ENCODE results near the gene RXRB.

RXRB gene

GRCh38 chr6:33211136-33211535 lies 10.7 kb upstream of the RXRB start:
- H3K9me3 ChIP-seq, result no peaks in the 10 kb centered on the region
- H3K36me3 ChIP-seq, result peaks cover 9% of the 10 kb centered on the region
- peaks cover 23 to 28% of the 10 kb centered on the region in 2 experiments for H3K4me1 ChIP-seq (ENCODE audit: control insufficient read depth in 1 of 2, insufficient read depth in 1 of 2, low read depth in 1 of 2, low read length in 1 of 2)
- H3K27me3 ChIP-seq, result peaks cover 58% of the 10 kb centered on the region
- no peak overlapping the region for H3K27ac ChIP-seq
- TF ChIP-seq CTCF (IDR thresholded peaks at IDR 0.05), result no peak
- H3K4me3 ChIP-seq (ENCODE audit: low read depth in 1 of 2, low read length in 1 of 2), result no peak overlapping the region

- Histone ChIP-seq H3K9me3 (no peaks in the 10 kb centered on the region), H3K27ac (no peak overlapping the region), H3K27me3 (peaks cover 50% of the 10 kb centered on the region), H3K4me3 (ENCODE audit: low read depth in 1 of 2, low read length in 1 of 2) (no peak overlapping the region), H3K4me1 (ENCODE audit: control insufficient read depth in 1 of 2, insufficient read depth in 1 of 2, low read depth in 1 of 2, low read length in 1 of 2) (peaks cover 29 to 34% of the 10 kb centered on the region in 2 experiments), H3K36me3 (peaks cover 9% of the 10 kb centered on the region)
- TF ChIP-seq CTCF (IDR thresholded peaks at IDR 0.05), result no peak
Observed at GRCh38 chr6:33209856-33210255, 9.4 kb upstream of the RXRB start.

GRCh38 chr6:33208091-33208967 lies 7.9 kb upstream of the RXRB start, which contains the start of gene RING1:
Gene RING1, plus strand, starts transcription at chr6:33208500. Its CDS starts 323 bp downstream, at chr6:33208823.
- TF ChIP-seq CTCF (IDR thresholded peaks at IDR 0.05), result peak; percentile 63
- H3K4me1 ChIP-seq (ENCODE audit: control insufficient read depth in 1 of 2, insufficient read depth in 1 of 2, low read depth in 1 of 2, low read length in 1 of 2), result peaks cover 35 to 43% of the 10 kb centered on the region in 2 experiments
- no peaks in the 10 kb centered on the region for H3K9me3 ChIP-seq
- H3K27ac ChIP-seq, result peak within 1 kb of the TSS; percentile 83
- peak within 1 kb of the TSS; percentile 88 for H3K4me3 ChIP-seq (ENCODE audit: low read depth in 1 of 2, low read length in 1 of 2)
- peaks cover 15% of the 10 kb centered on the region for H3K36me3 ChIP-seq
- H3K27me3 ChIP-seq, result peaks cover 34% of the 10 kb centered on the region

- peak overlapping the region; percentile 83 for H3K27ac ChIP-seq
- H3K27me3 ChIP-seq, result peaks cover 27% of the 10 kb centered on the region
- H3K4me3 ChIP-seq (ENCODE audit: low read depth in 1 of 2, low read length in 1 of 2), result peak overlapping the region; percentile 88
- peaks cover 28 to 36% of the 10 kb centered on the region in 2 experiments for H3K4me1 ChIP-seq (ENCODE audit: control insufficient read depth in 1 of 2, insufficient read depth in 1 of 2, low read depth in 1 of 2, low read length in 1 of 2)
- H3K9me3 ChIP-seq, result no peaks in the 10 kb centered on the region
- H3K36me3 ChIP-seq, result peaks cover 22% of the 10 kb centered on the region
- TF ChIP-seq CTCF (IDR thresholded peaks at IDR 0.05), result no peak
Observed at GRCh38 chr6:33207552-33208090, 7.2 kb upstream of the RXRB start.

GRCh38 chr6:33206864-33207551 lies 6.5 kb upstream of the RXRB start:
- TF ChIP-seq CTCF (IDR thresholded peaks at IDR 0.05), result no peak
- peak overlapping the region; percentile 88 for H3K4me3 ChIP-seq (ENCODE audit: low read depth in 1 of 2, low read length in 1 of 2)
- peaks cover 25% of the 10 kb centered on the region for H3K36me3 ChIP-seq
- peaks cover 21% of the 10 kb centered on the region for H3K27me3 ChIP-seq
- H3K4me1 ChIP-seq (ENCODE audit: control insufficient read depth in 1 of 2, insufficient read depth in 1 of 2, low read depth in 1 of 2, low read length in 1 of 2), result peaks cover 28 to 38% of the 10 kb centered on the region in 2 experiments
- H3K9me3 ChIP-seq, result no peaks in the 10 kb centered on the region
- no peak overlapping the region for H3K27ac ChIP-seq

Measured in neutrophil (primary cell).